SK-N-MC (cell line): ENCODE measurements around the gene SLC23A3.

Source experiments
- EZH2 ChIP-seq: fragments of 200-600 bp; sonication (generic); IDR thresholded peaks from one replicate; pipeline ENCODE4 v1.6.1; 2017; ENCODE audit warnings: antibody characterized with exemption
- FOXP2 ChIP-seq: optimal IDR thresholded peaks from 2 replicates; pipeline ENCODE3; 2011; ENCODE audit warnings: mild to moderate bottlenecking, moderate library complexity; ENCODE audit not compliant: insufficient read depth; ENCODE audit errors: extremely low read length, control extremely low read depth

DNA sequence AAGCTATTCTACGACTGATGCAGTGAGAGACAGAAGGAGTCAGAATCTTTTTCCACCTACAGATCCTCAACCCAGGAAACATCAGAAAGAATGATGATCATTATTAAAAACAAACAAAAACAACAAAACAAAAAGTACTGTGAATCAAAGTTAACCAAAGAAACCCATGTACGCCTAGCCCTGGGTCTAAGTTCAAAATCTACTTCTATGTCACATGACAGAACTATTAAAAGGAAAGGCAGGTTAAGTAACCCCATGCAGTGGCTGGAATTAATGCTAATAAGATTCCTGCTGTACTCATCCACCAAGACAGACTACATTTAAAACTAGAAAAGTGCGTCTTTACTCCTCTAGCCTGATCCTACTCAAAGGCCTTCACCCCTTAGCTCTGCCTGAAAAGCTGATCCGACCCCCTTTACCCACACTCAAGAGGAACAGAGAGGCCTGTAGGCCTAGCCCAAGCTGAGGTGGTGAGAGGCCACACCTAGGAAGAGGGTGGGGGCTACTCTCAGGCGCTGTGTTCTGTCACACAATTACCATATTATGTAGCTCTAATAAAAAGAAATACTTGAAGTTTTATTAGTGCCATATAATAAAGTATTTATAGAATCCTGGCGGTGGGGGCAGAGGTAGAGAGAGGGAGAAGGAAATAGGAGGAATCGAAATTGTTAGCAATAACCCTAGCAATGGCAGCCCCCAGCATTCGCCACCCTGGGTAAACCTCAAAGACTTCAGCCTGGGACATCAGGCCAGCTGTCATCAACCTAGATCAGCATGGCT lies 46.3 kb downstream of the SLC23A3 start:
- TF ChIP-seq FOXP2 (no peak), EZH2 (no peak)
